ENCODE results near the gene LETM1.

DNA sequence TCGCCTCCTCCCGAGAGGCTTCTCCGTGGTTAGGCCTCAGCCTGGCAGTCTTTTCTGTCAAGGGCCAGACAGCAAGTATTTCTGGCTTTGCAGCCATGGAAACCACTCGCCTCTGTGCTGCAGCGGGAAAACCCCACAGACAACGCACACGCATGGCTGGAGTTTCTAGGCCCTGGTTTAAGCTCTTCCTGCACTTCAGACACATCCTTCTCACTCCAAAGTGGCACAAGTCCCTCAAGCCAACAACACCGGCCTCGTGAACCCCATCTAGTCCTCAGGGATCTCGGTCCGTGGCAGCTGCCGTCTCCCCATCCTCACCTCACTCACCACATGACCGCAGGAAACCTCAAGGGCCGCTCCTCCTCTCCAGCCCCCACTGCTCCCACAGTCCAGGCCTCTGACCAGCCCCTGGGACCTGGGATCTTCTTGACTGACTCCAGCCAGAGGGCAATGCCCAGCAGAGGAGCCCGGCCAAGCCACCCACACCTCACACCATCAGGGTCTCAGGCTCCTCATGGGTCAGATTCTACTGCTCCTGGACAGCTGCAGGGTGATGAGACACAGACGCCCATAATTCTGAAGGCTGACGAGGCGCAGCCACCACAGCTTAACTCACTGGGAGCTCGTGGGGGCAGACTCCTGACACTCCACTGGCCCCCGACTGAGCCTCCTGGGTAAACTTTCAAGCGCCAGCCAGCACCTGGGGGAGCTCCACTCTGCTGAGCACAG is 21.7 kb downstream of the LETM1 start:
- TF ChIP-seq, protein P1, sequence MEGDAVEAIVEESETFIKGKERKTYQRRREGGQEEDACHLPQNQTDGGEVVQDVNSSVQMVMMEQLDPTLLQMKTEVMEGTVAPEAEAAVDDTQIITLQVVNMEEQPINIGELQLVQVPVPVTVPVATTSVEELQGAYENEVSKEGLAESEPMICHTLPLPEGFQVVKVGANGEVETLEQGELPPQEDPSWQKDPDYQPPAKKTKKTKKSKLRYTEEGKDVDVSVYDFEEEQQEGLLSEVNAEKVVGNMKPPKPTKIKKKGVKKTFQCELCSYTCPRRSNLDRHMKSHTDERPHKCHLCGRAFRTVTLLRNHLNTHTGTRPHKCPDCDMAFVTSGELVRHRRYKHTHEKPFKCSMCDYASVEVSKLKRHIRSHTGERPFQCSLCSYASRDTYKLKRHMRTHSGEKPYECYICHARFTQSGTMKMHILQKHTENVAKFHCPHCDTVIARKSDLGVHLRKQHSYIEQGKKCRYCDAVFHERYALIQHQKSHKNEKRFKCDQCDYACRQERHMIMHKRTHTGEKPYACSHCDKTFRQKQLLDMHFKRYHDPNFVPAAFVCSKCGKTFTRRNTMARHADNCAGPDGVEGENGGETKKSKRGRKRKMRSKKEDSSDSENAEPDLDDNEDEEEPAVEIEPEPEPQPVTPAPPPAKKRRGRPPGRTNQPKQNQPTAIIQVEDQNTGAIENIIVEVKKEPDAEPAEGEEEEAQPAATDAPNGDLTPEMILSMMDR (IDR thresholded peaks at IDR 0.05; ENCODE audit: low read depth, low read length, missing input control) = no peak
- TF ChIP-seq HNF4G (IDR thresholded peaks at IDR 0.05) (no peak), YY1 (IDR thresholded peaks at IDR 0.05) (no peak), JUND (IDR thresholded peaks at IDR 0.05) (no peak), NR2F2 (IDR thresholded peaks at IDR 0.05) (no peak), SP1 (IDR thresholded peaks at IDR 0.05) (no peak)

Data from liver (tissue), 3 donors.